ENCODE results near the gene ZPR1. TPM values are rescaled to one million over a fixed set of nuclear protein-coding genes. Genes with fewer than 3 reads are reported as not detected.

The ZPR1 gene
- total and polyA plus RNA-seq, 12 donors, result 10.5 to 63.6 (median 28.1) TPM

DNA sequence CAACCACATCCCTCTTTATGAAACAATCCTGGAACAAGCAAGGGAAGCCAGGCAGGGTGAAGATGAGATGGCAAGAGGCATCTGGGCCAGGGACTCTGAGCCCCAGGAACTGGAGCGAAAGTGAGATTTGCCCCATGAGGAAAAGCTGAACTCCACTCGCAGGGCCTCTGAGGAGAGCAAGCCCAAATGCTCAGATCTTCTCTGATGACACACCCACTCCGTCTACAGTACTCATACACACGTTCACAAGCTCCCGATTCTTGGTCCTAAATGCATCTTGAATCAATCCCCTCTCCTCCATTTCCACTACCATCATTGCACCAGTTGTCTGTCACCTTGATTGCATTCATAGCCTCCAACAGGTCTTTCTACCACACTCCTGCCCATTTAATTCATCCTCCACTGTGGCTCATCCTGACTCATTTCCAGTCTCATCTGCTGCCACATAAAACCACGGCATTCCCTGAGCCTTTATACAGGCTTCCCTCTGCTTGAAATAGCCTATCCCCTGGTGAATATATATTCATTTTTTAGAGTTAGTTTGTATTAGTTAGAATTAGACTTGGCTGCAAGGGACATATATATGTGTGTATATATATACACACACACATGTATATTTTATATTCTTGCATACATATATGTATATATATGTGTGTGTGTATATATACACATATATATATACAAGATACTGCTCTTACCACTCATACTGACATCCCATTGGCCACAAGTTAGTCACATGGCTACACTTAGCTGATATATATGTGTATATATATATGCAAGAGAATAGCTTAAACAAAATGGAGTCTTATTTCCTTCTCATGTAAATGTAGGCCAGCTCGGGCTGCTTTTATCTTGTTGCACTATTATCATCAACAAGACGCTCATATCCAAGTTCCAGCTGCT lies 5.3 kb upstream of the ZPR1 start:
- WGBS, 4 donors, result 69 to 83% (median 74%) methylated on average over 8 of the region's 8 CpGs
- TF ChIP-seq, protein P1, sequence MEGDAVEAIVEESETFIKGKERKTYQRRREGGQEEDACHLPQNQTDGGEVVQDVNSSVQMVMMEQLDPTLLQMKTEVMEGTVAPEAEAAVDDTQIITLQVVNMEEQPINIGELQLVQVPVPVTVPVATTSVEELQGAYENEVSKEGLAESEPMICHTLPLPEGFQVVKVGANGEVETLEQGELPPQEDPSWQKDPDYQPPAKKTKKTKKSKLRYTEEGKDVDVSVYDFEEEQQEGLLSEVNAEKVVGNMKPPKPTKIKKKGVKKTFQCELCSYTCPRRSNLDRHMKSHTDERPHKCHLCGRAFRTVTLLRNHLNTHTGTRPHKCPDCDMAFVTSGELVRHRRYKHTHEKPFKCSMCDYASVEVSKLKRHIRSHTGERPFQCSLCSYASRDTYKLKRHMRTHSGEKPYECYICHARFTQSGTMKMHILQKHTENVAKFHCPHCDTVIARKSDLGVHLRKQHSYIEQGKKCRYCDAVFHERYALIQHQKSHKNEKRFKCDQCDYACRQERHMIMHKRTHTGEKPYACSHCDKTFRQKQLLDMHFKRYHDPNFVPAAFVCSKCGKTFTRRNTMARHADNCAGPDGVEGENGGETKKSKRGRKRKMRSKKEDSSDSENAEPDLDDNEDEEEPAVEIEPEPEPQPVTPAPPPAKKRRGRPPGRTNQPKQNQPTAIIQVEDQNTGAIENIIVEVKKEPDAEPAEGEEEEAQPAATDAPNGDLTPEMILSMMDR (IDR thresholded peaks at IDR 0.05), result no peak
- no peak for TF ChIP-seq POLR2A (IDR thresholded peaks at IDR 0.05)
- no peaks in the 10 kb centered on the region for H3K4me1 ChIP-seq (replicated peaks in 1 of 2)
- intact Hi-C loops (cut with DNase I), result loop anchor here (5.0 to 10.0 kb wide), 4 partner anchors 44 to 314 kb away; partner anchors contain the start of gene APOA1 (in 1 of the 2)
- no peak overlapping the region for H3K4me3 ChIP-seq
- no peaks in the 10 kb centered on the region for H3K27me3 ChIP-seq
- no peaks in the 10 kb centered on the region for H3K36me3 ChIP-seq (replicated peaks in 1 of 2)
- no peak for DNase-seq
- H3K9me3 ChIP-seq (replicated peaks in 1 of 3), result no peaks in the 10 kb centered on the region
- no peak overlapping the region for H3K27ac ChIP-seq

DNA sequence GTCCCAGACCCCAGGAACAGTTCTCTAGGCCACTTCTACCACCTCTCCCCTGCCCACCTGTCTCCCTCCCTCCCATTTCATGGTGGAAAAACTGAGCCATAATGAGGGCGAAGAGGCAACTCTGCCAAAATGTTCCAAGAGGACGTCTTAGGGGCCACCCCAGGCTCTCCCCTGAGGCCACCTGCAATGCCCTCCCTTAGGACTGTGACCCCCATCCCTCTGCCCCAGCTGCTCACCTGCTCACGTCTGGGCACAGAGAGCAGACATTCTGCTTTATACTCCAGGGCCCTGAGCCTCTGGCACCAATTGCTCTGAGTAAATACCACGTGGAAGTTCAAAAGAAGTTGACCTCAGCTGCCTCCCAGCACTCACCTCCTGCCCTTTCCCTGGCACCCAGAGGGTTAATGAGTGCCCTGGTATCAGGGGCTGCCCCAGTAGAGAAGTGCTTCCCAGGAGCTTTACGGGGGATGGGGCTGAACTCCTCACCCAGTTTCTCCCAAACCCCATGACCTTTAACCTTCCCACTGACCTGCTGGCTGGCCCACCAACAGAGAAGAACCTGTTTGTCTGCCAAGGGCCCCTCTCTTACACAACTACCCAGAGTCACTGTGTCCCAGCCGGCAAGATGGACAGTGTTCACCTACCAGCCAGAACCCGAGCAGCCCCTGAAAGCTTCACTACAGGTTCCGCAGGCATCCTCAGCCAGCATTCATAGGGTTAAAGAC lies 4.5 kb upstream of the ZPR1 start:
- H3K27ac ChIP-seq, result no peak overlapping the region
- no peaks in the 10 kb centered on the region for H3K27me3 ChIP-seq
- WGBS, 4 donors, result 61 to 82% (median 69%) methylated on average over 6 to 8 of the region's 8 CpGs
- H3K4me1 ChIP-seq (replicated peaks in 1 of 2), result peaks cover 0 to under 1% of the 10 kb centered on the region in 2 donors
- H3K9me3 ChIP-seq (replicated peaks in 1 of 3), result no peaks in the 10 kb centered on the region
- DNase-seq, result no peak
- no peaks in the 10 kb centered on the region for H3K36me3 ChIP-seq (replicated peaks in 1 of 2)
- no peak for TF ChIP-seq POLR2A (IDR thresholded peaks at IDR 0.05)
- H3K4me3 ChIP-seq, result no peak overlapping the region
- intact Hi-C loops (cut with DNase I), result loop anchor here (5.0 to 10.0 kb wide), 4 partner anchors 45 to 315 kb away; partner anchors contain the start of gene APOA1 (in 1 of the 2)

DNA sequence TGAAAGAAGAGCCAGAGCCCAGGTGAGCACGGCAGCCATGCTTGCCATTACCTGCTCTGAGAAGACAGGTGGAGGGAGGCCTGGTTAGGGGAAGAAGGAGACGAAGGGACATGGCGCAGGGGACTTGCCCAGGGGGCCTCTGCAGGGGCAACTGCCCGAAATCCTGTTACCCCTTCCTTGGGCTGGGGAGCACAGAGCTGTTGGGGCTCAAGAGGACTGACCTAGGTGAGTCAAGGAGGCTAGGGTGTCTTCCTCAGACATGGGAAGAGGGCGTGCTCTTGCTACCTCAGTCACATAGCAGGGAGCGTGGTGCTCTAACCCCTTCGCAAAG lies 4.0 kb upstream of the ZPR1 start, which contains the start of gene APOA5:
Gene APOA5 (minus strand): TSS at position 67 of the 331 bp plus-strand sequence. CDS start 19 bp downstream, at position 48.
- Histone ChIP-seq H3K36me3 (replicated peaks in 1 of 2) (no peaks in the 10 kb centered on the region), H3K27me3 (no peaks in the 10 kb centered on the region), H3K4me3 (no peak within 1 kb of the TSS), H3K9me3 (replicated peaks in 1 of 3) (no peaks in the 10 kb centered on the region), H3K4me1 (replicated peaks in 1 of 2) (peaks cover 0 to 6% of the 10 kb centered on the region in 2 donors), H3K27ac (no peak within 1 kb of the TSS)
- DNase-seq, result no peak
- TF ChIP-seq, protein P1 (IDR thresholded peaks at IDR 0.05), result no peak
- no peak for TF ChIP-seq POLR2A (IDR thresholded peaks at IDR 0.05)
- intact Hi-C loops (cut with DNase I), result loop anchor here (5.0 to 10.0 kb wide), 4 partner anchors 46 to 316 kb away; partner anchors contain the start of gene APOA1 (in 1 of the 2)
- 79 to 92% (median 86%) methylated on average over 7 of the region's 7 CpGs for WGBS, 4 donors

DNA sequence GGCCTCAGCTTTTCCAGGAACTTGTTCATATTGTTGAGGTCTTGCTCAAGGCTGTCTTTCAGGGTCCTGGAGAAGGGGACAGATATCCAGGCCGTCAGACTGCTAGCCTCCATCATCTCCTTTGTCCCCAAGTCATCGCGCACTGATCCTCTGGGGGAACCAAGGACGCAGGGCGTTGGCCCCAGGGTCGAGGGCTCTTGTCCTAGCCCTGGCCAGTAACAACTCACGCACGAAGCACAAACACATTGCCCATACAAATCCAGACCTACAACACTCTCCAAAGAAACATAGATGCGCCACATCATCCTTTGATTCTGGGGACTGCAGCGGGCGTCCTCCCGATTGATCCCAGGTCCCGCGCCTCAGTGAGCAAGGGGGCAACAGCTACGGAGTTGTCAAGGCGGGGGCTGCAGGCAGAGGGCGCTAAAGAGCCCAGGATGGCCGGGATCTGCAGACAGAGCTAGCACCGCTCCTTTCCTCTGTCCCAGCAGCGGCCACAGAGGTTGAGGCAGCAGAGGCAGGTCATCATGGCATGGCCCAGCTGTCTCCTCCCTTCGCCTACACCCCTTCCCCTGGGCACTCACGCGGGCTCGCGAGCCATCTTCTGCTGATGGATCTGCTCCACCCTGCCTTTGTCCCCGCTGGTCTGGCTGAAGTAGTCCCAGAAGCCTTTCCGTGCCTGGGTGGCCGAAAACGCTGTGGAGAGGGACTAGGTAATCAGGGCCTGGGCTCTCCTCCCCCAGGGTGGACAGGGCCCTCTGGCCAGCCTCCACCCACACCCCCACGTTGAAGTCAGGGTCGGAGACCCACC lies 3.4 kb upstream of the ZPR1 start:
- Histone ChIP-seq H3K27me3 (no peaks in the 10 kb centered on the region), H3K9me3 (replicated peaks in 1 of 3) (no peaks in the 10 kb centered on the region), H3K4me1 (replicated peaks in 1 of 2) (peaks cover 0 to 9% of the 10 kb centered on the region in 2 donors), H3K27ac (no peak overlapping the region), H3K4me3 (no peak overlapping the region), H3K36me3 (replicated peaks in 1 of 2) (peaks cover 0 to under 1% of the 10 kb centered on the region in 2 donors)
- peak; percentile 66 to 89 (median 80) for DNase-seq
- TF ChIP-seq, protein P1 (IDR thresholded peaks at IDR 0.05), result peak; percentile 79 to 93 (median 85)
- no peak for TF ChIP-seq POLR2A (IDR thresholded peaks at IDR 0.05)
- WGBS, 4 donors, result 26 to 35% (median 27%) methylated on average over 12 to 31 of the region's 31 CpGs
- intact Hi-C loops (cut with DNase I), result loop anchor here (5.0 to 10.0 kb wide), 4 partner anchors 46 to 316 kb away; partner anchors contain the start of gene APOA1 (in 1 of the 2)

Measured in adrenal gland (tissue), 12 donors.